GM13977 (cell line): ENCODE data around the gene LIMCH1.

Source experiments
- DNase-seq: peaks from one replicate; pipeline ENCODE4 v3.0.0; 2012; ENCODE audit warnings: low spot score
- CTCF ChIP-seq: IDR thresholded peaks from 2 replicates; pipeline ENCODE4 v1.5.1; 2012; ENCODE audit warnings: mild to moderate bottlenecking, control low read depth; ENCODE audit not compliant: insufficient read depth; ENCODE audit errors: extremely low read depth, missing control alignments
- in situ Hi-C: fragments of 300-500 bp; cut with MboI; formaldehyde crosslinking; loops from one replicate; pipeline ENCODE4 v1.12.0; 2022; ENCODE audit warnings: low sequenced_read_pairs, low pct_unique_long_range_greater_than_20kb, mixed read lengths, inconsistent platforms; ENCODE audit not compliant: unreplicated experiment

LIMCH1 gene

DNA sequence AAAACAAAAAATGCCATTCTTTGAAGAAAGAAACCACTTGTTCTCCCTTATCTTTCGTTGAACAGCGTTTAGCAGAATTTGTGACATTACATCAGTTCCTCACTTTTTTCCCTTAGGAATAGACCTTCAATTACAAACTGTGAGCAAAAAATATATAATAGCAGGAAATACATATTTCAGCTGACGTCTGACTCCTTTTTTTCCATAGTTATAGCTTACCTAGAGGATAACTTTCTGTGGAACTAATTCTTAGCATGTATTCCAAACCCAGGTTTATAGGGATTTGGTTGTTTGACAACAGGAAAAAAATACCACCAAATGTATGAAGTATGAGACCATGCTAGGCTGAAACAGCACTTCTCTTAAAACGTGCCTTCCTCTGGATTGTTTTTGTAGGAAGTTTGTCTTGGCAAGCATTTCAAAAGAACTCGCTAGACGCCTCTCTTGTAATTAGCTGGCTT lies 2.0 kb upstream of the LIMCH1 start:
- in situ Hi-C loops, result no loop called here
- TF ChIP-seq CTCF, result no peak
- DNase-seq, result no peak

- in situ Hi-C loops, result no loop called here
- DNase-seq, result no peak
- TF ChIP-seq CTCF, result no peak
These were observed 566 bp upstream of the LIMCH1 start for GRCh38 chr4:41537292-41537890.

DNA sequence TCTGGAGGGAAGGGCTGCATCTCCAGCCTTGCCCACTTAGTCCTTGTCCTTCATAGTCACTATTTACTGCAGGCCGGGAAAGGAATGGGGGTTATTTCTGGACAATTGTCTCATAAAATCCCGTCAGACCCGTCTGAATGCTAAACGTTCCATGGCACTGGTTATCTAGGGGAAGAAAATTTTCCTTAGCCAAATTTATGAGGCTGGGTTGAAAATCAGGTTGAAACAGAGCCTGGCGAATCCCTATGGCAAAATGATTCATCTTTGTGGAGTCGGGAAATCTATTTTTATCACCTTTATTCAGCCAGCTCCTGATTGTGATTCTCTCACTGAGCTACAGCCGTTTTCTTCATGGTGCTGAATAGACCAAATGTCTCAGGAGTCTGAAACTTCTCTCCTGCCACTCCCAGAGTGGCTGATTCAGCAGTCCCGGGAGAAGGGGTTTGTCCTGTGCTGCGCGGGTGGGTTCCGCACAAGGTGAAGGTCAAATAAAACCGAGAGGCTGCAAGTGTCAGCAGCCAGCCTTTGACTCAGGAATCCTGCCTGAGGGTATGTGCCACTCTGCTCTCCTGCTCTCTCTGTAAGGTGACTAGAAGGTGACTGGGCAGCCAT lies 1.0 kb downstream of the LIMCH1 start:
- in situ Hi-C loops, result no loop called here
- DNase-seq, result no peak
- TF ChIP-seq CTCF, result no peak

- no peak for TF ChIP-seq CTCF
- no peak for DNase-seq
- in situ Hi-C loops, result no loop called here
These were observed 1.8 kb downstream of the LIMCH1 start for GRCh38 chr4:41539711-41540110.

DNA sequence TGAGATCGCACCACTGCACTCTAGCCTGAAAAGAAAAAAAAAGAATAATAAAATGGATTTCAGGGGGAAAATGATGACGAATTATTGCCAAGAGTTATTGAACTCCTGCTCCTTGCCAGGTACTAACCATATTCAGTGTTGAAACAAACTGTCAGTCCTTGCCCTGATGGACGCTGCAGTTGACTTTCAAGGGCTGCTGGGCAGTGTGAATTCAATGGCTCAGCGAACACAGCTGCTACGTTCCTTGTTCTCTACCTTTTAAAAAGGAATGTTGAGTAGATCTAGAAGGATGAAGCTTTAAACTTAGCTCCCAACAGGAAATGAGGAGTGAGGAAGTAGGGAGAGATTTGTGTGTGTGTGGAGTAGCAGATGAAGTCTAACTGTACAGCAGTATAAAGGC lies 2.7 kb downstream of the LIMCH1 start:
- in situ Hi-C loops, result no loop called here

DNA sequence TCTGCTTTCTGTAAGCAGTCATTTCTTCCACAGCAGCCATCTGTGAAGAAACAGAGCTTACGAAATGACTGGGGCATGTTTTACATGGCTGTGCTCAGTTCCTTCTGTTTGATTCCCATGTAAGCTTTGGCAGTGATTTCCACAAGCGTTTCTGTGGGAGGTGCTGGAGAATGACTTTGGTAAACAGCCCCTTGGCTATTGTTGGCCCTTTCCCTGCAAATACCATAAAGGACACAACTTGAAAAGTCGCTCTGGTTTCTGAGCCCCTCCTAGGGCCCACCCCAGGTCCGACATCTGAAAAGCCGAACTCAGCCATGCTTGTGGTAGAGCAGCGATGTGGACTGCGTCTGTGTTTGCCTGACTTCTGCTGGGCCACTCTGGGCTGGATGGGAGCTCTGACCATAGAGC lies 3.7 kb downstream of the LIMCH1 start:
- in situ Hi-C loops, result no loop called here
- no peak for TF ChIP-seq CTCF
- no peak for DNase-seq

More for the DNA sequence above, 2.7 kb downstream of the LIMCH1 start:
- no peak for TF ChIP-seq CTCF
- no peak for DNase-seq
